Measurements from ENCODE around the gene GGTA1.

Gene GGTA1

DNA sequence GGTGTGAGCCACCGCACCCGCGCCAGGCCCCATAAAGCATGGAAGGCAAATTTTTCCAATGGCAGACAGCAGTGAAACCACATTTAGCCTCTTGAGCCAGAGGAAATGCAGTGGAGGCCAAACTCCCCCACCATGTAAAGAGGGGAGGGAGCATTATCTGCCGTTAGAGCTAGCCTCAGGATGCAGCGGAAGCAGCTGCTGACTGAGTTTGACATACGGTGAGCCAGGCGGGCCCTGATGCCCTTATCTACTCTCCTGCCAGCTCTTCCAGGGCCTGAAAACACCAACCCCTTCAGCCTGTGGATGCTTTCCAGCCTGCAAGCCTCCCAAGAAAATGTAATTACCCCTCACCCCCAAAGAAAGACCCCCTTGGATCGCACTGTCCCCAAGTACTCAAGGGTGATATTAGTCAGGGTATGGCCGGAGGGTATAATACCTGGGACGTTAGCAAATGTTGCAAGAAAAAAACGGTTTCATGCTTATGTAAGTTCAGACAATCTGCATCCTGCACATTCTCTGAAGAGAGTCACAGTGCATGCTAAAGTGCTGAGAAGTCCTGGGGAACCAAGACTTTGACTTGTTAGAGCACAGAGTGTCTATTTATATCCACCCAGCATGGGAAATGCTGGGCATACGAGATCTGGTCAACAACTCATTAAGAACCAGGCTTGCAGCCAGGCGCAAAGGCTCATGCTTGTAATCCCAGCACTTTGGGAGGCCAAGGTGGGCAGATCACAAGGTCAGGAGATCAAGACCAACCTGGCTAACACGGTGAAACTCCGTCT, 11.3 kb upstream of the GGTA1 start:
- H3K9ac ChIP-seq (ENCODE audit: low read length), result no peak overlapping the region
- H3K79me2 ChIP-seq (ENCODE audit: insufficient read depth, low read length), result no peaks in the 10 kb centered on the region
- no peaks in the 10 kb centered on the region for H3K9me3 ChIP-seq (ENCODE audit: low read length)
- H2AFZ ChIP-seq (ENCODE audit: low read length), result no peak overlapping the region
- no peak overlapping the region for H3K27ac ChIP-seq (ENCODE audit: low read depth, low read length, poor library complexity, severe bottlenecking)
- no peaks in the 10 kb centered on the region for H3F3A ChIP-seq (ENCODE audit: insufficient read depth, low read length)
- H4K20me1 ChIP-seq (ENCODE audit: insufficient read depth, low read length), result no peaks in the 10 kb centered on the region
- no peaks in the 10 kb centered on the region for H3K4me1 ChIP-seq (ENCODE audit: insufficient read depth, low read length, severe bottlenecking)
- no peak overlapping the region for H3K4me3 ChIP-seq (ENCODE audit: low read depth, low read length, poor library complexity, severe bottlenecking)
- H3K9me2 ChIP-seq (ENCODE audit: low read depth, low read length), result no peaks in the 10 kb centered on the region
- no peaks in the 10 kb centered on the region for H3K36me3 ChIP-seq (ENCODE audit: insufficient read depth, low read length)
- no peak for TF ChIP-seq EZH2 (IDR thresholded peaks at IDR 0.05; ENCODE audit: borderline replicate concordance, low read length)
- TF ChIP-seq, protein P1, sequence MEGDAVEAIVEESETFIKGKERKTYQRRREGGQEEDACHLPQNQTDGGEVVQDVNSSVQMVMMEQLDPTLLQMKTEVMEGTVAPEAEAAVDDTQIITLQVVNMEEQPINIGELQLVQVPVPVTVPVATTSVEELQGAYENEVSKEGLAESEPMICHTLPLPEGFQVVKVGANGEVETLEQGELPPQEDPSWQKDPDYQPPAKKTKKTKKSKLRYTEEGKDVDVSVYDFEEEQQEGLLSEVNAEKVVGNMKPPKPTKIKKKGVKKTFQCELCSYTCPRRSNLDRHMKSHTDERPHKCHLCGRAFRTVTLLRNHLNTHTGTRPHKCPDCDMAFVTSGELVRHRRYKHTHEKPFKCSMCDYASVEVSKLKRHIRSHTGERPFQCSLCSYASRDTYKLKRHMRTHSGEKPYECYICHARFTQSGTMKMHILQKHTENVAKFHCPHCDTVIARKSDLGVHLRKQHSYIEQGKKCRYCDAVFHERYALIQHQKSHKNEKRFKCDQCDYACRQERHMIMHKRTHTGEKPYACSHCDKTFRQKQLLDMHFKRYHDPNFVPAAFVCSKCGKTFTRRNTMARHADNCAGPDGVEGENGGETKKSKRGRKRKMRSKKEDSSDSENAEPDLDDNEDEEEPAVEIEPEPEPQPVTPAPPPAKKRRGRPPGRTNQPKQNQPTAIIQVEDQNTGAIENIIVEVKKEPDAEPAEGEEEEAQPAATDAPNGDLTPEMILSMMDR (IDR thresholded peaks at IDR 0.05; ENCODE audit: low read length), result no peak
- H3K27me3 ChIP-seq (ENCODE audit: insufficient read depth, low read length), result no peaks in the 10 kb centered on the region
- no peak overlapping the region for H3K4me2 ChIP-seq (ENCODE audit: low read length)

DNA sequence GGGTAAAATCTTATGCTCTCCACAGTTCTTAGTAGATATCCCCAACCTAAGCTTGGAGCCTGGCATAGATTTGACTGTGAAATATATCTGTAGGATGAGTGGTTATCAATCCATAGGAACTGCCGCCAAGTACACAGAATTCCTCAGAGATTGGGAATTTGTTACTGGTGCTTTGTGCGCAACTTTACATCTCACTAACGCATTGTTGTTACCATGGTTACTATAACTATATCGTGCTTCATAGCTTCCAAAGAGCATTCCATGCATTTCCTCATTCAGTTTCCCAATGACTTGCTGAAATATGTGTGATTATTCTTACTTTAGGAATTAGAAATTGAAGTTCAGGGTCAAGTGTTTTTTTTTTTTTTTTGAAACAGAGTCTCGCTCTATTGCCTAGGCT, 9.5 kb upstream of the GGTA1 start:
- Histone ChIP-seq H3K9me3 (ENCODE audit: low read length) (no peaks in the 10 kb centered on the region), H2AFZ (ENCODE audit: low read length) (no peak overlapping the region), H3K4me3 (ENCODE audit: low read depth, low read length, poor library complexity, severe bottlenecking) (no peak overlapping the region), H3K36me3 (ENCODE audit: insufficient read depth, low read length) (no peaks in the 10 kb centered on the region), H3K4me2 (ENCODE audit: low read length) (no peak overlapping the region), H3K27ac (ENCODE audit: low read depth, low read length, poor library complexity, severe bottlenecking) (no peak overlapping the region), H3K9ac (ENCODE audit: low read length) (no peak overlapping the region), H3K27me3 (ENCODE audit: insufficient read depth, low read length) (no peaks in the 10 kb centered on the region), H3K4me1 (ENCODE audit: insufficient read depth, low read length, severe bottlenecking) (no peaks in the 10 kb centered on the region), H3K79me2 (ENCODE audit: insufficient read depth, low read length) (no peaks in the 10 kb centered on the region), H4K20me1 (ENCODE audit: insufficient read depth, low read length) (no peaks in the 10 kb centered on the region), H3F3A (ENCODE audit: insufficient read depth, low read length) (no peaks in the 10 kb centered on the region), H3K9me2 (ENCODE audit: low read depth, low read length) (no peaks in the 10 kb centered on the region)
- TF ChIP-seq, protein P1 (IDR thresholded peaks at IDR 0.05; ENCODE audit: low read length), result no peak
- TF ChIP-seq EZH2 (IDR thresholded peaks at IDR 0.05; ENCODE audit: borderline replicate concordance, low read length), result no peak

DNA sequence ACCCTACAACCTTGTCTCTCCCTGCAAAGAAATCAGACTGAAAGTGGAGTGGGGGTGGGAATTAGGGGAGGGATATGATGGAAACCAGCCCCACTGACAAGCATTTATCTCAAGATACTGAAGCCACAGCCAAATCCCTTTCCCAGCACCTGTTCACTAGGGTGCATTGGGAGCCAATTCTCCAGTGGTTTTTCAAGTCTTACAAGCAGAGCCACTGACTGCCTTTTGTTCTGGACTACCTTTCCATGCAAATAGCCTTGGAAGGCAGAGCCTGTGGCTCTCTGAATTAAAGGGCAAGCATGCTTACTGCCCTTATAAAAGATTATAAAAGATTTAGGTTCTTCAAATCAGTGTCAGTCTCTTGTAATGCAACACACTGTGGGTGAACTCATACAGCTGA, 8.8 kb upstream of the GGTA1 start:
- no peak for TF ChIP-seq EZH2 (IDR thresholded peaks at IDR 0.05; ENCODE audit: borderline replicate concordance, low read length)
- TF ChIP-seq, protein P1 (IDR thresholded peaks at IDR 0.05; ENCODE audit: low read length), result no peak
- Histone ChIP-seq H3K9me3 (ENCODE audit: low read length) (no peaks in the 10 kb centered on the region), H3K79me2 (ENCODE audit: insufficient read depth, low read length) (no peaks in the 10 kb centered on the region), H3F3A (ENCODE audit: insufficient read depth, low read length) (no peaks in the 10 kb centered on the region), H3K36me3 (ENCODE audit: insufficient read depth, low read length) (no peaks in the 10 kb centered on the region), H4K20me1 (ENCODE audit: insufficient read depth, low read length) (no peaks in the 10 kb centered on the region), H3K9ac (ENCODE audit: low read length) (no peak overlapping the region), H3K9me2 (ENCODE audit: low read depth, low read length) (no peaks in the 10 kb centered on the region), H3K4me2 (ENCODE audit: low read length) (no peak overlapping the region), H3K27me3 (ENCODE audit: insufficient read depth, low read length) (no peaks in the 10 kb centered on the region), H3K27ac (ENCODE audit: low read depth, low read length, poor library complexity, severe bottlenecking) (no peak overlapping the region), H2AFZ (ENCODE audit: low read length) (no peak overlapping the region), H3K4me1 (ENCODE audit: insufficient read depth, low read length, severe bottlenecking) (no peaks in the 10 kb centered on the region), H3K4me3 (ENCODE audit: low read depth, low read length, poor library complexity, severe bottlenecking) (no peak overlapping the region)

Measured in OCI-LY1 (cell line).